GM23248 (cell line): ENCODE results near the gene TLCD2. TPM values are rescaled to one million over a fixed set of nuclear protein-coding genes. Genes with fewer than 3 reads are reported as not detected.
A peak's percentile ranks its signal among the peaks of the same experiment; 100 is the strongest.
"Not testable (repeated sequence)": the region's sequence is repeated elsewhere in the genome, so short reads cannot be mapped to it uniquely, and the experiment has no call there.

Experiments used
- DNase-seq: peaks from one replicate; pipeline ENCODE4 v3.0.0-alpha.2; 2015
- H2AFZ ChIP-seq: fragments of 200-600 bp; sonication (generic); 2 replicates; pipeline ENCODE4 v1.6.1; 2016; ENCODE audit warnings: antibody characterized with exemption
- H3F3A ChIP-seq: fragments of 200-600 bp; sonication (generic); 2 replicates; pipeline ENCODE4 v1.6.1; 2016; ENCODE audit warnings: mild to moderate bottlenecking, antibody characterized with exemption, mixed run types; ENCODE audit not compliant: insufficient read depth
- H3K27ac ChIP-seq: fragments of 200-600 bp; sonication (generic); 2 replicates; pipeline ENCODE4 v1.5.1; 2016; ENCODE audit warnings: mild to moderate bottlenecking
- H3K27me3 ChIP-seq: fragments of 200-600 bp; sonication (generic); replicated peaks from 2 replicates; pipeline ENCODE4 v1.6.1; 2016; ENCODE audit warnings: mild to moderate bottlenecking; ENCODE audit not compliant: insufficient read depth
- H3K36me3 ChIP-seq: fragments of 200-600 bp; sonication (generic); 2 replicates; pipeline ENCODE4 v1.6.1; 2016; ENCODE audit warnings: low read depth, mild to moderate bottlenecking
- H3K4me1 ChIP-seq: fragments of 200-600 bp; sonication (generic); 2 replicates; pipeline ENCODE4 v1.6.1; 2016; ENCODE audit warnings: mild to moderate bottlenecking; ENCODE audit not compliant: insufficient read depth
- H3K4me2 ChIP-seq: fragments of 200-600 bp; sonication (generic); one replicate; pipeline ENCODE4 v1.6.1; 2016; ENCODE audit warnings: mild to moderate bottlenecking; ENCODE audit not compliant: unreplicated experiment
- H3K4me3 ChIP-seq: fragments of 200-600 bp; sonication (generic); 2 replicates; pipeline ENCODE4 v1.5.1; 2016; ENCODE audit warnings: mild to moderate bottlenecking
- H3K79me2 ChIP-seq: fragments of 200-600 bp; sonication (generic); 2 replicates; pipeline ENCODE4 v1.6.1; 2016; ENCODE audit warnings: mild to moderate bottlenecking; ENCODE audit not compliant: insufficient read depth
- H3K9ac ChIP-seq: fragments of 200-600 bp; sonication (generic); 2 replicates; pipeline ENCODE4 v1.6.1; 2016; ENCODE audit warnings: mild to moderate bottlenecking
- H3K9me2 ChIP-seq: fragments of 200-600 bp; sonication (generic); 2 replicates; pipeline ENCODE4 v1.6.1; 2016; ENCODE audit warnings: mixed run types, mild to moderate bottlenecking, moderate library complexity; ENCODE audit not compliant: insufficient read depth
- H3K9me3 ChIP-seq: fragments of 200-600 bp; sonication (generic); one replicate; pipeline ENCODE4 v1.6.1; 2017; ENCODE audit warnings: low read depth
- H4K20me1 ChIP-seq: fragments of 200-600 bp; sonication (generic); 2 replicates; pipeline ENCODE4 v1.6.0; 2016; ENCODE audit not compliant: insufficient read depth
- EZH2 ChIP-seq: fragments of 200-600 bp; sonication (generic); IDR thresholded peaks from 2 replicates; pipeline ENCODE4 v1.6.1; 2018; ENCODE audit warnings: antibody characterized with exemption, mild to moderate bottlenecking; ENCODE audit not compliant: insufficient read depth, poor library complexity, severe bottlenecking
- EZH2phosphoT487 ChIP-seq: fragments of 200-600 bp; sonication (generic); IDR thresholded peaks from 2 replicates; pipeline ENCODE4 v1.6.1; 2018; ENCODE audit warnings: antibody characterized with exemption, moderate library complexity, mild to moderate bottlenecking, low read depth; ENCODE audit not compliant: insufficient read depth
- WGBS, 2 experiments: methylation state at CpG; one replicate each; pipeline ENCODE4 v1.1.6; 2015 to 2017; ENCODE audit warnings: low lambda C conversion rate in 2 of 2, low coverage in 1 of 2; ENCODE audit errors: missing lambda C conversion rate in 2 of 2; 5-methylcytosine and 5-hydroxymethylcytosine counted together
- in situ Hi-C: fragments of 300-500 bp; cut with MboI; formaldehyde crosslinking; loops from 2 replicates; pipeline ENCODE4 v1.15.0; 2020
- polyA plus RNA-seq: library from polyadenylated mRNA; unstranded; fragments of >200 nt; fragmentation: Nextera tagmentation; extraction: Ambion mirVana; gene quantifications from 2 replicates; pipeline ENCODE4 v1.2.1, GENCODE V29; 2016
- total RNA-seq: library from RNA; depleted of rRNA; stranded (reverse); fragments of >200 nt; shearing (Covaris generic); gene quantifications from 2 replicates; pipeline ENCODE4 v1.2.3, GENCODE V29; 2014

The TLCD2 gene
- total and polyA plus RNA-seq, 2 experiments from 2014 or later, result 2.2 to 2.4 TPM

DNA sequence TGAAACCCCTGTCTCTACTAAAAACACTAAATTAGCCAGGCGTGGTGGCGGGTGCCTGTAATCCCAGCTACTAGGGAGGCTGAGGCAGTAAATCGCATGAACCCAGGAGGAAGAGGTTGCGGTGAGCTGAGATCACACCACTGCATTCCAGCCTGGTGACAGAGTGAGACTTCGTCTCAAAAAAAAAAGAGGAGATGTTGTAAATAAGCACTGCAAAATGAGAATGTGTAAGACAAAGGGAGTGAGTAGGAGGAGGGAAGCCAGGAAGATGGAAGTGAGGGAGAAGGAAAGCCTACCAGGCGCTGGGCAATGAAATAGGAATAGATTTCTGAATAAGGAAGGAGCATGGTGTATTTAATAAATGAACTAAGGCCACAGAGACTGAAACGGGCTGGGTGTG is 16.8 kb downstream of the TLCD2 start:
- TF ChIP-seq EZH2phosphoT487 (no peak), EZH2 (no peak)
- in situ Hi-C loops, result no loop called here
- H3K9me2 ChIP-seq, result no peaks in the 10 kb centered on the region
- peak; percentile 33 for DNase-seq
- H3K9ac ChIP-seq, result no peak overlapping the region
- WGBS, 2 experiments, result 83 to 85% methylated on average over 7 of the region's 7 CpGs
- no peaks in the 10 kb centered on the region for H3K36me3 ChIP-seq
- H3K27me3 ChIP-seq, result no peaks in the 10 kb centered on the region
- no peaks in the 10 kb centered on the region for H3K4me1 ChIP-seq
- no peaks in the 10 kb centered on the region for H3K9me3 ChIP-seq
- H3K79me2 ChIP-seq, result no peaks in the 10 kb centered on the region
- H3K27ac ChIP-seq, result no peak overlapping the region
- no peak overlapping the region for H3K4me3 ChIP-seq
- H2AFZ ChIP-seq, result no peak overlapping the region
- no peaks in the 10 kb centered on the region for H3F3A ChIP-seq
- H4K20me1 ChIP-seq, result no peaks in the 10 kb centered on the region
- H3K4me2 ChIP-seq, result no peak overlapping the region

GRCh38 chr17:1690544-1691221 is 19.5 kb downstream of the TLCD2 start:
- in situ Hi-C loops, result no loop called here
- 68 to 86% methylated on average over 3 to 8 of the region's 8 CpGs for WGBS, 2 experiments

DNA sequence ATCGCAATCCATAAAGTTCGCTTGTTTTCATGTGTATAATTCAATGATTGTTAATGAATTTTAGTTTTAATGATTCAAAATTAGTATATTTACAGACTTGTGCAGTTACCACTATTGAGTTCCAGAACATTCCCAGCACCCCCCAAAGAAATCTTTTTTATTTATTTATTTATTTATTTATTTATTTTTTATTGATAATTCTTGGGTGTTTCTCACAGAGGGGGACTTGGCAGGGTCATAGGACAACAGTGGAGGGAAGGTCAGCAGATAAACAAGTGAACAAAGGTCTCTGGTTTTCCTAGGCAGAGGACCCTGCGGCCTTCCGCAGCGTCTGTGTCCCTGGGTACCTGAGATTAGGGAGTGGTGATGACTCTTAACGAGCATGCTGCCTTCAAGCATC is 21.8 kb downstream of the TLCD2 start:
- H3K4me3 ChIP-seq, H2AFZ ChIP-seq, H3K36me3 ChIP-seq, H3K9me3 ChIP-seq, H3F3A ChIP-seq, H3K9ac ChIP-seq, H4K20me1 ChIP-seq, H3K4me2 ChIP-seq, H3K27ac ChIP-seq, DNase-seq, in situ Hi-C loops, H3K9me2 ChIP-seq, H3K4me1 ChIP-seq, H3K27me3 ChIP-seq: not testable (repeated sequence)
- peaks cover 10% of the 10 kb centered on the region for H3K79me2 ChIP-seq
- 77 to 81% methylated on average over 6 of the region's 6 CpGs for WGBS, 2 experiments

More at GRCh38 chr17:1690544-1691221, 19.5 kb downstream of the TLCD2 start:
- TF ChIP-seq EZH2phosphoT487 (no peak), EZH2 (no peak)
- no peak for DNase-seq
- H3K4me3 ChIP-seq, result no peak overlapping the region
- H2AFZ ChIP-seq, result no peak overlapping the region
- no peak overlapping the region for H3K4me2 ChIP-seq
- no peaks in the 10 kb centered on the region for H3K9me2 ChIP-seq
- H3K36me3 ChIP-seq, result no peaks in the 10 kb centered on the region
- no peaks in the 10 kb centered on the region for H4K20me1 ChIP-seq
- H3F3A ChIP-seq, result no peaks in the 10 kb centered on the region
- H3K9ac ChIP-seq, result no peak overlapping the region
- no peak overlapping the region for H3K27ac ChIP-seq
- H3K79me2 ChIP-seq, result no peaks in the 10 kb centered on the region
- no peaks in the 10 kb centered on the region for H3K9me3 ChIP-seq
- H3K4me1 ChIP-seq, result no peaks in the 10 kb centered on the region
- no peaks in the 10 kb centered on the region for H3K27me3 ChIP-seq

GRCh38 chr17:1686086-1686485 is 24.1 kb downstream of the TLCD2 start:
- WGBS, 2 experiments, result 78 to 84% methylated on average over 7 of the region's 7 CpGs
- in situ Hi-C loops, result no loop called here
- DNase-seq, result no peak
- Histone ChIP-seq H4K20me1 (0 out of 2 replicates have a peak, but pooled peaks cover 6% of the 10 kb centered on the region), H3K36me3 (peaks cover 19% of the 10 kb centered on the region), H3K9me2 (no peaks in the 10 kb centered on the region), H3K27ac (no peak overlapping the region), H3K4me2 (no peak overlapping the region), H3K79me2 (peaks cover 33% of the 10 kb centered on the region), H3K27me3 (no peaks in the 10 kb centered on the region), H2AFZ (peak overlapping the region; percentile 99; the same call in 1 of the 2 replicates), H3K9me3 (no peaks in the 10 kb centered on the region), H3K9ac (no peak overlapping the region), H3K4me1 (peaks cover 7% of the 10 kb centered on the region), H3F3A (no peaks in the 10 kb centered on the region), H3K4me3 (no peak overlapping the region)
- no peak for TF ChIP-seq EZH2
- TF ChIP-seq EZH2phosphoT487, result no peak
